Fibroblast of skin of scalp (primary cell): Measurements from ENCODE around the gene CDC7.

Experiments used
- DNase-seq: peaks from one replicate; pipeline ENCODE4 v3.0.0-alpha.2; 2013

CDC7 gene

GRCh38 chr1:91549041-91549735 is 48.5 kb downstream of the CDC7 start:
- DNase-seq, result no peak

- no peak for DNase-seq
Measured at GRCh38 chr1:91550961-91551360, 50.3 kb downstream of the CDC7 start.

GRCh38 chr1:91552091-91552490 is 51.4 kb downstream of the CDC7 start:
- no peak for DNase-seq

GRCh38 chr1:91552596-91552995 is 51.9 kb downstream of the CDC7 start:
- no peak for DNase-seq

GRCh38 chr1:91553177-91553591 is 52.5 kb downstream of the CDC7 start:
- DNase-seq, result peak; percentile 74

- peak; percentile 47 for DNase-seq
Measured at GRCh38 chr1:91555074-91555730, 54.6 kb downstream of the CDC7 start.

GRCh38 chr1:91555821-91556531 is 55.3 kb downstream of the CDC7 start:
- peak; percentile 46 for DNase-seq

- no peak for DNase-seq
Measured at GRCh38 chr1:91556556-91556955, 55.9 kb downstream of the CDC7 start.

GRCh38 chr1:91557039-91557690 is 56.5 kb downstream of the CDC7 start:
- peak; percentile 44 for DNase-seq

- no peak for DNase-seq
Measured at GRCh38 chr1:91557826-91558225, 57.2 kb downstream of the CDC7 start.

GRCh38 chr1:91559046-91559750 is 58.5 kb downstream of the CDC7 start:
- no peak for DNase-seq

GRCh38 chr1:91559838-91560565 is 59.4 kb downstream of the CDC7 start:
- DNase-seq, result no peak

GRCh38 chr1:91564888-91565701 is 64.4 kb downstream of the CDC7 start:
- peak; percentile 59 for DNase-seq

- DNase-seq, result no peak
Measured at GRCh38 chr1:91567583-91567982, 66.9 kb downstream of the CDC7 start.

- peak; percentile 46 for DNase-seq
Measured at GRCh38 chr1:91568261-91568660, 67.6 kb downstream of the CDC7 start.

GRCh38 chr1:91569411-91570119 is 68.9 kb downstream of the CDC7 start:
- DNase-seq, result peak; percentile 99

- DNase-seq, result no peak
Measured at GRCh38 chr1:91570120-91570448, 69.4 kb downstream of the CDC7 start.

GRCh38 chr1:91572044-91572443 is 71.4 kb downstream of the CDC7 start:
- no peak for DNase-seq
